ENCODE measurements around the gene RASGRF2.

The RASGRF2 gene

DNA sequence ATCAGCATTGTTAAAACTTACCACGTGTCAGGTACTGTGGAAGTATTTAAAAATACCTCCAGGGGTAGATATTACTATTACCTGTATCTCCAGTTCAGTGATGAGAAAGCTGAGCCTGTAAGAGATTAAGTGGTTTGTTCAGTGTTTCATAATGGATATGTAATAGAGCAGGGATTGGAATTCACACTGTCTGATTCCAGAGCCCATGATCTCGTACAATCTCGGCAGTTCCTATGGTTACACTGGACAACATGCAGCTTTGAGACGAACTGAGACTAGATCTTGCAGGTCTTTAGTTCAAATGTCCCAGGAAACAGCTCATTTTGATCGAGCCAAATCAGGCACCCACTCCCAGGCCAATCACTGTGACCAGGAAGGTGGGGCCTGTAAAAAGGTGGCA, 8.8 kb upstream of the RASGRF2 start:
- TF ChIP-seq, protein P1, sequence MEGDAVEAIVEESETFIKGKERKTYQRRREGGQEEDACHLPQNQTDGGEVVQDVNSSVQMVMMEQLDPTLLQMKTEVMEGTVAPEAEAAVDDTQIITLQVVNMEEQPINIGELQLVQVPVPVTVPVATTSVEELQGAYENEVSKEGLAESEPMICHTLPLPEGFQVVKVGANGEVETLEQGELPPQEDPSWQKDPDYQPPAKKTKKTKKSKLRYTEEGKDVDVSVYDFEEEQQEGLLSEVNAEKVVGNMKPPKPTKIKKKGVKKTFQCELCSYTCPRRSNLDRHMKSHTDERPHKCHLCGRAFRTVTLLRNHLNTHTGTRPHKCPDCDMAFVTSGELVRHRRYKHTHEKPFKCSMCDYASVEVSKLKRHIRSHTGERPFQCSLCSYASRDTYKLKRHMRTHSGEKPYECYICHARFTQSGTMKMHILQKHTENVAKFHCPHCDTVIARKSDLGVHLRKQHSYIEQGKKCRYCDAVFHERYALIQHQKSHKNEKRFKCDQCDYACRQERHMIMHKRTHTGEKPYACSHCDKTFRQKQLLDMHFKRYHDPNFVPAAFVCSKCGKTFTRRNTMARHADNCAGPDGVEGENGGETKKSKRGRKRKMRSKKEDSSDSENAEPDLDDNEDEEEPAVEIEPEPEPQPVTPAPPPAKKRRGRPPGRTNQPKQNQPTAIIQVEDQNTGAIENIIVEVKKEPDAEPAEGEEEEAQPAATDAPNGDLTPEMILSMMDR (IDR thresholded peaks at IDR 0.05; ENCODE audit: low read depth, low read length, missing control alignments), result no peak
- no peak for DNase-seq (ENCODE audit: low read depth)
- H3K4me3 ChIP-seq (ENCODE audit: low read depth, low read length), result no peak overlapping the region

DNA sequence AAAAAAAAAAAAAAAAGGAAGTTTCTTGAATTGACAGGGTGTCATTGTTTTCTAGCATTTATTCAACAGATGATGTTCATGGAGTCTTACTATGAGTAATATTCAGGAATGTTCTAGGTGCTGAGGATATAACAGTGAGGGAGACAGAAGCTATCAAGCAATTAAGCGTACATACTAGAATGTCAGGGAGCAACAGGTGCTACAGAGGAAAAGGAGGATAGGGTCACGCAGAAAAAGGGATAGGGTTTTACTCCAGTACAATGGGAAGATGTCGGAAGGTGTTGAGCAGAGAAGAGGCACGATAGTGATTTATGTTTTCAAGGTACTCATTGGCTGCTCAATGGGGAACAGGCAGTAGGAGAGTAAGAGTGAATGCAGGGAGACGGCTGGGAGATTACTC, 6.6 kb upstream of the RASGRF2 start:
- no peak for DNase-seq (ENCODE audit: low read depth)
- H3K4me3 ChIP-seq (ENCODE audit: low read depth, low read length), result no peak overlapping the region
- TF ChIP-seq, protein P1 (IDR thresholded peaks at IDR 0.05; ENCODE audit: low read depth, low read length, missing control alignments), result no peak

DNA sequence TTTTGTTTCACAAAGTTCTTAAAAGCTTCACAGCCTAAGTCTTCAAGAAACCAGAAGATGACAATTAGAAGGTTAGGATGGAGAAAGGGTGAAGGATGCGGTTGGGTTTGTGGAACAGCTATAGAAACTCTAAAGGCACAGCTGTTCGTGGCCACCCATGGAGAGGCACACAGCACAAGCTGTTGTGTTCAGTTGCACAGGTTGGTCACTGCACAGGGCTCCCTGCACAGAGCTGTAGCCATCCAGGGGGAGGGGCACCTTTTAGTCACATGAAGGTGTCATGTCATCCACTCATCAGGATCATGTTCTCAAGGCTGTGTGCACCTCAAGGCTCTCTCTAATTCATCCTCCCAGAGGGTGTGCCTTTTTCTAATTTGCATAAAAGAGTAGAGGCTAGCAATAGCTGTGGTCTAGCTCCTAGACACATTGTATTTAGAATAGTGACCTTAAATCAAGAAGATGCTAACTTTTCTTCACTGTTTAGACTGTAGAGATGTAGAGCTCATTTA, 5.0 kb upstream of the RASGRF2 start:
- TF ChIP-seq, protein P1 (IDR thresholded peaks at IDR 0.05; ENCODE audit: low read depth, low read length, missing control alignments), result no peak
- no peak for DNase-seq (ENCODE audit: low read depth)
- no peak overlapping the region for H3K4me3 ChIP-seq (ENCODE audit: low read depth, low read length)

DNA sequence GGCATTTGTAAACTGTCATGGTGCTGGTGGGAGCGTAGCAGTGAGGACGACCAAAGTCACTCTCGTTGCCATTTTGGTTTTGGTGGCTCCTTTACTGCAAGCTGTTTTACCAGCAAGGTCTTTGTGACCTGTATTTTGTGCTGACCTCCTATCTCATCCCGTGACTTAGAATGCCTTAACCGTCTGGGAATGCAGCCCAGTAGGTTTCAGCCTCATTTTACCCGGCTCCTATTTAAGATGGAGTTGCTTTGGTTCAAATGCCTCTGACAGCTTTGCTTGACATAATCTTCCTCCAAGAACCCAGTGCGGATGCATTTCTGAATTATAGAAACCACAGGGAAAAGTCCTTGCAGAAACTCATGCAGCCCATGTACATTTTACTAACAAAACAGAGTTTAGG, 3.9 kb upstream of the RASGRF2 start:
- DNase-seq (ENCODE audit: low read depth), result no peak
- TF ChIP-seq, protein P1 (IDR thresholded peaks at IDR 0.05; ENCODE audit: low read depth, low read length, missing control alignments), result no peak
- H3K4me3 ChIP-seq (ENCODE audit: low read depth, low read length), result no peak overlapping the region

DNA sequence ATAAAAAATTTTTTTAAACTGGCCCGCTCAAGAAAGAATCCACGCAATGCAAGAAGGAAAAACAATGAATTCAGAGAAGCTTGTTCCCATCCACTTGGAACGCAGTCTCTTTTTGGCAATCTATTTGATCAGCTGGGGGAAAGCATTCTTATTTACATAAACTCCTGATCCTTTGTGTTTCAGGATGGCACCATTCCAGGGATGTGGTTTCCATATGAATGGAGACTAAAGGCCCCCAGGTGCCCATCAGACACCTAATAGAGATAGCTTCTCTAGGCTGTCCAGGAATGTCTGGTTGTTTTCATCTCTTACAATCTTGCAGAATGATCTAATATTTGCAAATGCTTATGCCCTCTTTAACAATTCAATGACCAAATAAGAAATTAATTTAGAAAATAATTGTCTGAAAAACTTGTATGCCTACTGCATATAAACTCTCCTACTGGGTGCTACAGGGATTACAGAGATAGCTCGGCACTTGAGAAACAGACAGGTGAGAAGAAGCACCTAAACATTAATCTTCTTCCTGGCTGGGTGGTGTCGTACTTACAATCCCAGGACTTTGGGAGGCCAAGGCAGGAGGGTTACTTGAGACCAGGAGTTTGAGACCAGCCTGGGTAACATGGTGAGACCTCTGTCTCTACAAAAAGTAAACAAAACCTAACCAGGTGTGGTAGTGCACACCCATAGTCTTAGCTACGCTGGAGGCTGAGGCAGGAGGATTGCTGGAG, 3.0 kb upstream of the RASGRF2 start:
- DNase-seq (ENCODE audit: low read depth), result no peak
- TF ChIP-seq, protein P1 (IDR thresholded peaks at IDR 0.05; ENCODE audit: low read depth, low read length, missing control alignments), result no peak
- H3K4me3 ChIP-seq (ENCODE audit: low read depth, low read length), result no peak overlapping the region

DNA sequence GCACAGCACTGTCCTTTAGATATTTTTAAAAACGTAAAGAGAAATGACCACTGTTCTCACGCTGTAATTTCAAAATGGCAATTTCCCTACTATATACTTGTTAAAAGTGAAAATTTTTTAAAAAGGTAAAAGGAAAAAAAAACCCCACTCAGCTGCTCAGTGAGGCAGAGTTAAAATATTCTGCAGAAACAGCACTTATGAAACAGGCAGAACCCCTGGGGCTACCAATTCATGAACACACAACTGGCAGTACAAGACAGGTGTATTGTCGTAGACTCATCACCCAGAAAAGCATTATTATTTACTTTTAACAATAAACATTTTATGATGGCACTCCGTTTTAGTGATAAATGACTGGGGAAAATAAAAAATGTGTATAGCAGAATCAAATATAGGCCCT, 1.5 kb upstream of the RASGRF2 start:
- TF ChIP-seq, protein P1 (IDR thresholded peaks at IDR 0.05; ENCODE audit: low read depth, low read length, missing control alignments), result no peak
- DNase-seq (ENCODE audit: low read depth), result no peak
- no peak overlapping the region for H3K4me3 ChIP-seq (ENCODE audit: low read depth, low read length)

DNA sequence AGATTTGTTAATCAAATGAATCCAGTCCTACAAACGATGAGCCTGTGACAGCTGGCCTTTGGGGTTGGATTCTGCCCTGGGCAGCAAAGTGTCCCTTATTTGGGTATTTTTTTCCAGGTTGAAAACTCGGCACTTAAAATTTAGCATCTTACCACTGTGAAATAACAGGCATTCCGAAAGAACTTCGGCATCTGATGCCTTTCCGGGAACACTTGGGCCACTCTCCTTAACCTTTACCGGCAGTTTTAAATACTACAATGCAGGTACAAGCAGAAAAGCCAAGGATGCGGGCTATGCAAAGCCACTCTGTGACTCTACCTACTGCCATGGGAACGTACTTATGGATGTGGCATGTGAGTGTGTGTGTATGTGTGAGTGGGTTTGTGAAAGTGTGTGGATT, 1.0 kb upstream of the RASGRF2 start:
- TF ChIP-seq, protein P1 (IDR thresholded peaks at IDR 0.05; ENCODE audit: low read depth, low read length, missing control alignments), result no peak
- DNase-seq (ENCODE audit: low read depth), result no peak
- no peak overlapping the region for H3K4me3 ChIP-seq (ENCODE audit: low read depth, low read length)
